ENCODE results near the gene LHX4. TPM values are rescaled to one million over a fixed set of nuclear protein-coding genes. Genes with fewer than 3 reads are reported as not detected.

The LHX4 gene
- total RNA-seq, 2 donors from 2014 or later = not detected

- TF ChIP-seq CTCF (conservative IDR thresholded peaks at IDR 0.05) = no peak
- H3K4me1 ChIP-seq (ENCODE audit: control insufficient read depth, insufficient read depth, low read length) = no peaks in the 10 kb centered on the region
- no peak overlapping the region for H3K4me3 Mint-ChIP-seq
- no peaks in the 10 kb centered on the region for H3K9me3 Mint-ChIP-seq
- H3K4me1 Mint-ChIP-seq = no peaks in the 10 kb centered on the region
- no peaks in the 10 kb centered on the region for H3K36me3 ChIP-seq (ENCODE audit: control insufficient read depth, insufficient read depth, low read length)
- H3K27ac Mint-ChIP-seq = peak overlapping the region; percentile 64
- no peak for DNase-seq
- no peak overlapping the region for H3K9ac ChIP-seq (ENCODE audit: extremely low read depth, low read length, poor library complexity, severe bottlenecking)
- no peaks in the 10 kb centered on the region for H3K36me3 Mint-ChIP-seq (ENCODE audit: low read depth)
- no peak overlapping the region for H3K4me3 ChIP-seq (ENCODE audit: low read length)
- no peaks in the 10 kb centered on the region for H3K27me3 ChIP-seq (ENCODE audit: control insufficient read depth, insufficient read depth, low read length, poor library complexity, severe bottlenecking)
- no peaks in the 10 kb centered on the region for H3K9me3 ChIP-seq (ENCODE audit: control insufficient read depth, low read length)
- 93 to 99% methylated on average over 7 to 15 of the region's 15 CpGs for WGBS, 2 experiments (ENCODE audit: insufficient coverage in 1 of 2, insufficient read length in 1 of 2)
- no peak overlapping the region for H3K27ac ChIP-seq (ENCODE audit: low read depth, low read length)
- peaks cover 15% of the 10 kb centered on the region for H3K27me3 Mint-ChIP-seq (ENCODE audit: insufficient read depth)
These were observed 26.4 kb downstream of the LHX4 start for GRCh38 chr1:180256341-180257027.

GRCh38 chr1:180257028-180257386 lies 26.9 kb downstream of the LHX4 start:
- Histone ChIP-seq H3K36me3 (ENCODE audit: control insufficient read depth, insufficient read depth, low read length) (no peaks in the 10 kb centered on the region), H3K9ac (ENCODE audit: extremely low read depth, low read length, poor library complexity, severe bottlenecking) (no peak overlapping the region), H3K27ac (ENCODE audit: low read depth, low read length) (no peak overlapping the region), H3K4me1 (ENCODE audit: control insufficient read depth, insufficient read depth, low read length) (no peaks in the 10 kb centered on the region), H3K27me3 (ENCODE audit: control insufficient read depth, insufficient read depth, low read length, poor library complexity, severe bottlenecking) (peaks cover 2% of the 10 kb centered on the region), H3K9me3 (ENCODE audit: control insufficient read depth, low read length) (no peaks in the 10 kb centered on the region), H3K4me3 (ENCODE audit: low read length) (no peak overlapping the region)
- H3K27me3 Mint-ChIP-seq (ENCODE audit: insufficient read depth) = peaks cover 19% of the 10 kb centered on the region
- DNase-seq = no peak
- H3K9me3 Mint-ChIP-seq = no peaks in the 10 kb centered on the region
- no peaks in the 10 kb centered on the region for H3K36me3 Mint-ChIP-seq (ENCODE audit: low read depth)
- peak overlapping the region; percentile 64 for H3K27ac Mint-ChIP-seq
- no peaks in the 10 kb centered on the region for H3K4me1 Mint-ChIP-seq
- no peak overlapping the region for H3K4me3 Mint-ChIP-seq
- WGBS, 2 experiments (ENCODE audit: insufficient coverage in 1 of 2, insufficient read length in 1 of 2) = 91 to 93% methylated on average over 4 to 5 of the region's 5 CpGs
- TF ChIP-seq CTCF (conservative IDR thresholded peaks at IDR 0.05) = no peak

DNA sequence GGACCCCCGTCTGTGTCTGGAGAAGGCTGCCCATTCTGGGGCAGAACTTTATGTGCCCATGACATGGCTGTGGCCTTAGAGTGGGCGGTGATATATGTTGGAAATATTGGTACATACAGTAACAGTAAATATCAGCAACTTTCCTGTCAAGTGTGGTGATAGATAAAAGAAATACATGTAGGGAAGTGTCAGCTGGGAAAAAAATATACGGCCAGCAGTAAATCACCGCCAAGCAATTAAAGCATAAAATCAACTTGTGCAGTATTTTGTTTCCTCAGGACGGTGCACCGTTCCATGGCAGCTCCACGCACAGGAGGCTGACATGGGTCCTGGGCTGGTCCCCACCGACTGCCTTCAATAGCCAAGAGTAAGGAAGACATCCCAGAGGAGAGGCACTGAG lies 27.4 kb downstream of the LHX4 start:
- H3K4me3 ChIP-seq (ENCODE audit: low read length) = no peak overlapping the region
- H3K9me3 Mint-ChIP-seq = no peaks in the 10 kb centered on the region

More for the DNA sequence above, 27.4 kb downstream of the LHX4 start:
- H3K27ac Mint-ChIP-seq = no peak overlapping the region
- H3K4me3 Mint-ChIP-seq = no peak overlapping the region
- no peaks in the 10 kb centered on the region for H3K36me3 Mint-ChIP-seq (ENCODE audit: low read depth)
- no peaks in the 10 kb centered on the region for H3K4me1 Mint-ChIP-seq
- no peak overlapping the region for H3K27ac ChIP-seq (ENCODE audit: low read depth, low read length)
- H3K36me3 ChIP-seq (ENCODE audit: control insufficient read depth, insufficient read depth, low read length) = no peaks in the 10 kb centered on the region
- H3K4me1 ChIP-seq (ENCODE audit: control insufficient read depth, insufficient read depth, low read length) = no peaks in the 10 kb centered on the region
- no peaks in the 10 kb centered on the region for H3K9me3 ChIP-seq (ENCODE audit: control insufficient read depth, low read length)
- no peak for DNase-seq
- peaks cover 5% of the 10 kb centered on the region for H3K27me3 ChIP-seq (ENCODE audit: control insufficient read depth, insufficient read depth, low read length, poor library complexity, severe bottlenecking)
- no peak overlapping the region for H3K9ac ChIP-seq (ENCODE audit: extremely low read depth, low read length, poor library complexity, severe bottlenecking)
- 81 to 90% methylated on average over 4 to 8 of the region's 8 CpGs for WGBS, 2 experiments (ENCODE audit: insufficient coverage in 1 of 2, insufficient read length in 1 of 2)
- H3K27me3 Mint-ChIP-seq (ENCODE audit: insufficient read depth) = peaks cover 22% of the 10 kb centered on the region
- TF ChIP-seq CTCF (conservative IDR thresholded peaks at IDR 0.05) = no peak
